PC-3 (cell line): ENCODE measurements around the gene CCDC82. TPM values are rescaled to one million over a fixed set of nuclear protein-coding genes. Genes with fewer than 3 reads are reported as not detected.

Source experiments
- ATAC-seq: fragments of 200-7000 bp; cut with Tn5 transposase; 2 replicates; pipeline ENCODE4 v1.9.1; 2020; ENCODE audit warnings: mild to moderate bottlenecking, moderate library complexity
- BruUV-seq: library from RNA; stranded (reverse); fragments of 400-500 nt; replicated peaks from 2 replicates; lab custom pipeline; 2021; lab: Mats Ljungman, UMichigan
- CTCF ChIA-PET: fragments of 300-600 bp; sonication (Branson Sonifier 250); formaldehyde crosslinking; loops from one replicate; lab custom pipeline; 2022; ENCODE audit warnings: antibody characterized with exemption; lab: Charles Lee
- POLR2A ChIA-PET: fragments of 300-600 bp; sonication (Branson Sonifier 250); formaldehyde crosslinking; loops from one replicate; lab custom pipeline; 2022; ENCODE audit warnings: antibody characterized with exemption; ENCODE audit not compliant: unreplicated experiment; lab: Charles Lee
- DNase-seq: peaks from one replicate; pipeline ENCODE4 v3.0.0-alpha.2; 2015
- H2AFZ ChIP-seq: fragments of 300-600 bp; sonication (generic); 2 replicates; pipeline ENCODE4 v1.6.0; 2016; ENCODE audit warnings: antibody characterized with exemption, low read length
- H3F3A ChIP-seq: fragments of 300-600 bp; sonication (generic); one replicate; pipeline ENCODE4 v1.6.0; 2017; ENCODE audit warnings: antibody characterized with exemption, low read length, control low read depth, mild to moderate bottlenecking; ENCODE audit not compliant: unreplicated experiment
- H3K27ac ChIP-seq: fragments of 300-600 bp; sonication (generic); 2 replicates; pipeline ENCODE4 v1.5.1; 2016; ENCODE audit warnings: mild to moderate bottlenecking, low read length
- H3K27me3 ChIP-seq: fragments of 300-600 bp; sonication (generic); 2 replicates; pipeline ENCODE4 v1.6.1; 2016; ENCODE audit warnings: low read length, mixed read lengths
- H3K36me3 ChIP-seq: fragments of 300-600 bp; sonication (generic); 2 replicates; pipeline ENCODE4 v1.6.1; 2016; ENCODE audit warnings: low read depth, mixed run types, low read length, mixed read lengths
- H3K4me1 ChIP-seq: fragments of 300-600 bp; sonication (generic); 2 replicates; pipeline ENCODE4 v1.5.1; 2016; ENCODE audit warnings: low read length; ENCODE audit not compliant: insufficient read depth
- H3K4me2 ChIP-seq: fragments of 300-600 bp; sonication (generic); 2 replicates; pipeline ENCODE4 v1.6.0; 2016; ENCODE audit warnings: low read length
- H3K4me3 ChIP-seq: fragments of 300-600 bp; sonication (generic); 2 replicates; pipeline ENCODE4 v1.5.1; 2016; ENCODE audit warnings: mild to moderate bottlenecking, low read length, mixed read lengths
- H3K79me2 ChIP-seq: fragments of 300-600 bp; sonication (generic); 2 replicates; pipeline ENCODE4 v1.6.1; 2017; ENCODE audit warnings: low read length, mixed read lengths
- H3K9ac ChIP-seq: fragments of 300-600 bp; sonication (generic); 2 replicates; pipeline ENCODE4 v1.6.0; 2016; ENCODE audit warnings: mild to moderate bottlenecking, low read length
- H3K9me2 ChIP-seq: fragments of 300-600 bp; sonication (generic); replicated peaks from 2 replicates; pipeline ENCODE4 v1.6.1; 2016; ENCODE audit warnings: mixed run types, low read length, mixed read lengths
- H3K9me3 ChIP-seq: fragments of 300-600 bp; sonication (generic); 2 replicates; pipeline ENCODE4 v1.6.1; 2016; ENCODE audit warnings: low read length, mixed read lengths
- H4K20me1 ChIP-seq: fragments of 300-600 bp; sonication (generic); 2 replicates; pipeline ENCODE4 v1.6.1; 2016; ENCODE audit warnings: low read length, mixed read lengths
- EZH2 ChIP-seq: fragments of 300-600 bp; sonication (generic); IDR thresholded peaks from one replicate; pipeline ENCODE4 v1.6.1; 2017; ENCODE audit warnings: antibody characterized with exemption, mild to moderate bottlenecking, low read length; ENCODE audit not compliant: unreplicated experiment
- EZH2phosphoT487 ChIP-seq: fragments of 300-600 bp; sonication (generic); IDR thresholded peaks from 2 replicates; pipeline ENCODE4 v1.6.1; 2018; ENCODE audit warnings: mild to moderate bottlenecking, antibody characterized with exemption, low read length, borderline replicate concordance
- intact Hi-C: fragments of 100-400 bp; cut with micrococcal nuclease; formaldehyde crosslinking; loops from 2 replicates; pipeline ENCODE4 v1.9.0; 2023
- total RNA-seq: library from RNA; depleted of rRNA; stranded (reverse); fragments of >200 nt; gene quantifications from 2 replicates; pipeline ENCODE4 v1.2.3, GENCODE V29; 2014
- TF ChIP-seq, protein P1 (sequence below): fragments of 300-600 bp; sonication (generic); conservative IDR thresholded peaks from 2 replicates; pipeline ENCODE4 v1.5.1; 2017; ENCODE audit warnings: antibody characterized with exemption, low read depth, mild to moderate bottlenecking, low read length

The CCDC82 gene
- total RNA-seq, 1 experiment from 2014 or later: 13.5 TPM

DNA sequence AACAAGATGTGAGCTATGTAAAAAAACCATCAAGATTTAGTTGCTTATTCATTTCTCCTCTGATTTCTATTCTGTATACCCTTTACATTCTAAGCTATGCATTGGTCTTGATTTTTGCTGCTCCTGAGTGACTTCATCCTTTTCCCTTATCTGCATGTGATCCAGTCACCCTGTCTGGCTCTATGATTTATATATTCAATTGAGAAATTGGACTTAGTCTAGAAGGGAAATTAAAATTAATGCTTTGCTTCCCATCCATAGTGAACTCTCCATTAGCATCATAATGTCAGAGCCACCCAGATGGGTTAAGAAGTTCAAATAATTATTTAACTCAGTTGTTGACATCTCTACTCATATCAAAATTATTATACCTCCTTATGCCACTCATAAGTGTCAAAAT, 5.1 kb upstream of the CCDC82 start:
- Histone ChIP-seq H3K36me3 (no peaks in the 10 kb centered on the region), H3K9ac (no peak overlapping the region), H3K4me2 (no peak overlapping the region), H3F3A (peaks cover 3% of the 10 kb centered on the region), H4K20me1 (no peaks in the 10 kb centered on the region), H3K27ac (no peak overlapping the region), H3K9me3 (no peaks in the 10 kb centered on the region), H3K4me1 (peaks cover 25% of the 10 kb centered on the region), H3K4me3 (no peak overlapping the region), H3K9me2 (no peaks in the 10 kb centered on the region), H3K27me3 (no peaks in the 10 kb centered on the region), H2AFZ (no peak overlapping the region), H3K79me2 (peaks cover 29% of the 10 kb centered on the region)
- TF ChIP-seq, protein P1, sequence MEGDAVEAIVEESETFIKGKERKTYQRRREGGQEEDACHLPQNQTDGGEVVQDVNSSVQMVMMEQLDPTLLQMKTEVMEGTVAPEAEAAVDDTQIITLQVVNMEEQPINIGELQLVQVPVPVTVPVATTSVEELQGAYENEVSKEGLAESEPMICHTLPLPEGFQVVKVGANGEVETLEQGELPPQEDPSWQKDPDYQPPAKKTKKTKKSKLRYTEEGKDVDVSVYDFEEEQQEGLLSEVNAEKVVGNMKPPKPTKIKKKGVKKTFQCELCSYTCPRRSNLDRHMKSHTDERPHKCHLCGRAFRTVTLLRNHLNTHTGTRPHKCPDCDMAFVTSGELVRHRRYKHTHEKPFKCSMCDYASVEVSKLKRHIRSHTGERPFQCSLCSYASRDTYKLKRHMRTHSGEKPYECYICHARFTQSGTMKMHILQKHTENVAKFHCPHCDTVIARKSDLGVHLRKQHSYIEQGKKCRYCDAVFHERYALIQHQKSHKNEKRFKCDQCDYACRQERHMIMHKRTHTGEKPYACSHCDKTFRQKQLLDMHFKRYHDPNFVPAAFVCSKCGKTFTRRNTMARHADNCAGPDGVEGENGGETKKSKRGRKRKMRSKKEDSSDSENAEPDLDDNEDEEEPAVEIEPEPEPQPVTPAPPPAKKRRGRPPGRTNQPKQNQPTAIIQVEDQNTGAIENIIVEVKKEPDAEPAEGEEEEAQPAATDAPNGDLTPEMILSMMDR: no peak
- TF ChIP-seq EZH2 (no peak), EZH2phosphoT487 (no peak)
- no peak for ATAC-seq
- POLR2A ChIA-PET: interaction anchor here (0.6 kb wide), 1 partner anchor 353 kb away, joined by 6 read pairs; no protein-coding TSS in a partner anchor
- CTCF ChIA-PET: interaction anchor here (1.5 to 1.9 kb wide), 2 partner anchors 339 to 545 kb away, joined by 4 to 13 read pairs; no protein-coding TSS in a partner anchor
- intact Hi-C loops: loop anchor here (5.0 kb wide), 1 partner anchor 417 kb away; no protein-coding TSS in a partner anchor
- no TSS peak for BruUV-seq
- DNase-seq: no peak

DNA sequence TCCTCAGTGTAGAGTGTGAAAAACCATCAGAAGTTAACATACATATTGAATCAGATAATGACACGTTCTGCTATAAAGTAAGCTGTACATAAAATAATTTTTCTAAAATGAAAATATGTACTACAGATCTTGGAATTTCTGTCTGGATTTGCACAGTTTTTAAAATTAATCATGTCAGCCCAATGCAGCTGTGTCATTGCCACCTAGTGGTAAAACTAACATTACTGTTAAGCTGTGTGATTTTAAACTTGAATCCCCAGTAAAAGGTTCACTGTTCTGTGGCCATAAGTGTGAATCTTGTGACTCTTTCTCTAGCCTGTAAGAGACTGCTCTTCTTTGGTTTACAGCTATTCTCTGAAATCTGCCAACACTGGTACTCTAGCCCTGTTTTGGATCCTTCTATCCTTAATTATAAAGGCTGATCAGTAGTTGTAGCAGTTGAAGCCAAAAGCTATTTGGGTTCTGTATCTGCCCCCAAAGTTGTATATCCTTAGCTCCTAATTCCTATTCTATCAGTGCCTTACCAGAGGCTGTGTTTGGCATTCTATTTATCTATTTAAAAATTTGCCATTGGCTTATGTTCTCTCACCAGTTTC, 4.1 kb upstream of the CCDC82 start:
- CTCF ChIA-PET: interaction anchor here (0.6 to 1.9 kb wide), 9 partner anchors 51 to 1239 kb away, joined by 3 to 13 read pairs (median 4); partner anchors contain the start of gene MAML2
- Histone ChIP-seq H3K27ac (no peak overlapping the region), H3K9me3 (no peaks in the 10 kb centered on the region), H3K36me3 (no peaks in the 10 kb centered on the region), H3F3A (peaks cover 3% of the 10 kb centered on the region), H3K4me2 (peak overlapping the region; percentile 35; the same call in 1 of the 2 replicates), H3K79me2 (peaks cover 35% of the 10 kb centered on the region), H3K9ac (no peak overlapping the region), H3K4me3 (no peak overlapping the region), H3K4me1 (peaks cover 25% of the 10 kb centered on the region), H2AFZ (no peak overlapping the region), H4K20me1 (no peaks in the 10 kb centered on the region), H3K27me3 (no peaks in the 10 kb centered on the region), H3K9me2 (no peaks in the 10 kb centered on the region)
- TF ChIP-seq EZH2: no peak
- TF ChIP-seq, protein P1: peak; percentile 94
- peak; percentile 78 for DNase-seq
- no peak for ATAC-seq
- intact Hi-C loops: loop anchor here (1.0 to 5.0 kb wide), 4 partner anchors 339 to 558 kb away; partner anchors contain the start of gene MTMR2
- no TSS peak for BruUV-seq
- POLR2A ChIA-PET: interaction anchor here (0.5 kb wide), 1 partner anchor 615 kb away, joined by 4 read pairs; no protein-coding TSS in a partner anchor
